Fibroblast of mammary gland (primary cell): ENCODE data around the gene EPAS1.

Experiments
- DNase-seq: peaks from one replicate; pipeline ENCODE4 v3.0.0-alpha.2; 2010; ENCODE audit warnings: low read depth
- H3K4me3 ChIP-seq: 2 replicates; pipeline ENCODE4 v1.5.1; 2011; ENCODE audit warnings: low read depth, mild to moderate bottlenecking, low read length, moderate library complexity; ENCODE audit not compliant: control insufficient read depth
- CTCF ChIP-seq: conservative IDR thresholded peaks from 2 replicates; pipeline ENCODE4 v1.5.1; 2011; ENCODE audit warnings: low read depth, low read length, inconsistent platforms; ENCODE audit not compliant: control insufficient read depth, insufficient read depth

EPAS1 gene

GRCh38 chr2:46270384-46270783, 26.8 kb upstream of the EPAS1 start:
- no peak for DNase-seq
- no peak overlapping the region for H3K4me3 ChIP-seq
- no peak for TF ChIP-seq CTCF

- DNase-seq = peak; percentile 12
- no peak for TF ChIP-seq CTCF
- no peak overlapping the region for H3K4me3 ChIP-seq
Measured at GRCh38 chr2:46273225-46273863, 23.9 kb upstream of the EPAS1 start.

GRCh38 chr2:46273919-46274318, 23.3 kb upstream of the EPAS1 start:
- no peak for DNase-seq
- no peak overlapping the region for H3K4me3 ChIP-seq
- no peak for TF ChIP-seq CTCF

- peak; percentile 8 for DNase-seq
- no peak for TF ChIP-seq CTCF
Measured at GRCh38 chr2:46274586-46274985, 22.6 kb upstream of the EPAS1 start.

GRCh38 chr2:46275995-46276394, 21.2 kb upstream of the EPAS1 start:
- H3K4me3 ChIP-seq = no peak overlapping the region
- no peak for TF ChIP-seq CTCF
- DNase-seq = no peak

More at GRCh38 chr2:46274586-46274985, 22.6 kb upstream of the EPAS1 start:
- no peak overlapping the region for H3K4me3 ChIP-seq

GRCh38 chr2:46276642-46277041, 20.6 kb upstream of the EPAS1 start:
- DNase-seq = peak; percentile 10
- peak; percentile 26 for TF ChIP-seq CTCF
- no peak overlapping the region for H3K4me3 ChIP-seq
